ENCODE measurements around the gene BLACAT1.

BLACAT1 gene

GRCh38 chr1:205453466-205453865 is 2.4 kb downstream of the BLACAT1 start:
- no peak for DNase-seq

GRCh38 chr1:205452933-205453332 is 2.9 kb downstream of the BLACAT1 start:
- no peak for DNase-seq

- no peak for DNase-seq
Observed at GRCh38 chr1:205452364-205452763, 3.5 kb downstream of the BLACAT1 start.

GRCh38 chr1:205451759-205452164 is 4.1 kb downstream of the BLACAT1 start:
- no peak for DNase-seq

- DNase-seq: no peak
Observed at GRCh38 chr1:205451202-205451601, 4.6 kb downstream of the BLACAT1 start.

GRCh38 chr1:205450448-205450847 is 5.4 kb downstream of the BLACAT1 start:
- DNase-seq: no peak

- no peak for DNase-seq
Observed at GRCh38 chr1:205449750-205450443, 5.9 kb downstream of the BLACAT1 start.

- DNase-seq: no peak
Observed at GRCh38 chr1:205449254-205449749, 6.5 kb downstream of the BLACAT1 start.

- no peak for DNase-seq
Observed at GRCh38 chr1:205448540-205449253, 7.1 kb downstream of the BLACAT1 start.

- DNase-seq: no peak
Observed at GRCh38 chr1:205447457-205448341, 8.1 kb downstream of the BLACAT1 start.

- no peak for DNase-seq
Observed at GRCh38 chr1:205446828-205447227, 9.0 kb downstream of the BLACAT1 start.

GRCh38 chr1:205445646-205445935 is 10.3 kb downstream of the BLACAT1 start:
- DNase-seq: no peak

GRCh38 chr1:205444931-205445645 is 10.8 kb downstream of the BLACAT1 start:
- DNase-seq: no peak

GRCh38 chr1:205444300-205444930 is 11.4 kb downstream of the BLACAT1 start:
- no peak for DNase-seq

- no peak for DNase-seq
Observed at GRCh38 chr1:205443585-205444299, 12.1 kb downstream of the BLACAT1 start.

GRCh38 chr1:205442051-205442725 is 13.7 kb downstream of the BLACAT1 start:
- no peak for DNase-seq

GRCh38 chr1:205441716-205442050 is 14.2 kb downstream of the BLACAT1 start:
- no peak for DNase-seq

- DNase-seq: no peak
Observed at GRCh38 chr1:205441318-205441633, 14.6 kb downstream of the BLACAT1 start.

GRCh38 chr1:205440476-205441317 is 15.1 kb downstream of the BLACAT1 start:
- DNase-seq: no peak

GRCh38 chr1:205440121-205440475 is 15.7 kb downstream of the BLACAT1 start:
- DNase-seq: no peak

Data from NCI-H2171 (cell line).